ENCODE results near the gene GRM5.
"Not testable (repeated sequence)": the region's sequence is repeated elsewhere in the genome, so short reads cannot be mapped to it uniquely, and the experiment has no call there.

Gene GRM5

GRCh38 chr11:88535266-88535665 is 530.5 kb downstream of the GRM5 start:
- DNase-seq: no peak

DNA sequence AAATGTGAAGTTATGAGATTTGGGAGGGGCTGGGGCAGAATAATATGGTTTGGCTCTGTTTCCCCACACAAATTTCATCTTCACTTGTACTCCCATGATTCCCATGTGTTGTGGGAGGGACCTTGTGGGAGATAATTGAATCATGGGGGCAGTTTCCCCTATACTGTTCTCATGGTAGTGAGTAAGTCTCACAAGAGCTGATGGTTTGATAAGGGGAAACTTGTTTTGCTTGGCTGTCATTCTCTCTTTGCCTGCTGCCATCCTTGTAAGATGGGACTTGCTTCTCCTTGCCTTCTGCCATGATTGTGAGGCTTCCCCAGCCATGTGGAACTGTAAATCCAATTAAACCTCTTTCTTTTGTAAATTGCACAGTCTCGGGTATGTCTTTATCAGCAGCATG is 531.1 kb downstream of the GRM5 start:
- not testable (repeated sequence) for DNase-seq

DNA sequence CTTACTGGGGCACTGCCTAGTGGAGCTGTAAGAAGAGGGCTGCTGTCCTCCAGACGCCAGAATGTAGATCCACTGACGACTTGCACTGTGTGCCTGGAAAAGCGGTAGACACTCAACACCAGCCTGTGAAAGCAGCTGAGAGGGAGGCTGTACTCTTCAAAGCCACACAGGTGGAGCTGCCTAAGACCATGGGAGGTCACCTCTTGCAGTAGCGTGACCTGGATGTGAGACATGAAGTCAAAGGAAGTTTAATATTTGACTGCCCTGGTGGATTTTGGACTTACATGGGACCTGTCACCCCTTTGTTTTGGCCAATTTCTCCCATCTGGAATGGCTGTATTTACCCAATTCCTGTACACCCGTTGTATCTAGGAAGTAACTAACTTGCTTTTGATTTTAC is 531.6 kb downstream of the GRM5 start:
- DNase-seq: no peak

- DNase-seq: no peak
Measured at GRCh38 chr11:88533001-88533400, 532.8 kb downstream of the GRM5 start.

DNA sequence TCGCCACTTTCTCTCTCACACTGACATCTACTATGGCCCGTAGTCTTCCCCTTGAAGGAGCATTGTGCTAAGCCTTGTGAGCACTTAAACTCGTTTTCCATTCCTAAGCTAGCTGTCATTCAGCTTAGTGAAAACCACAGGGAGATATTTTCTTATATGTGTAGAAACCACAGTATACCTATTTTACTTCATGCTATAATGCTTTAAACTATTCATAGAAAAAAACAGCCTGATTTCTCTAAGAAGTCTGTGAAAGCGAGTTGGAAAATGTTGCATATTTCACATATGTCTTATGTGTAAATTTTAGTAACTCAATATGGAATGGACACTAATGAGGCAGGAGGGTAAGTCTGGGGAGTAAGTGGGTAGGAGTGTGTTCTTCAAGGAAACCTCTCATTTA is 534.0 kb downstream of the GRM5 start:
- DNase-seq: no peak

- DNase-seq: no peak
Measured at GRCh38 chr11:88529426-88529825, 536.4 kb downstream of the GRM5 start.

GRCh38 chr11:88523386-88524071 is 542.3 kb downstream of the GRM5 start:
- DNase-seq: no peak

- DNase-seq: no peak
Measured at GRCh38 chr11:88522624-88523385, 543.0 kb downstream of the GRM5 start.

GRCh38 chr11:88521799-88522201 is 544.0 kb downstream of the GRM5 start:
- DNase-seq: no peak

GRCh38 chr11:88521399-88521798 is 544.4 kb downstream of the GRM5 start:
- no peak for DNase-seq

GRCh38 chr11:88520391-88520790 is 545.4 kb downstream of the GRM5 start:
- no peak for DNase-seq

DNA sequence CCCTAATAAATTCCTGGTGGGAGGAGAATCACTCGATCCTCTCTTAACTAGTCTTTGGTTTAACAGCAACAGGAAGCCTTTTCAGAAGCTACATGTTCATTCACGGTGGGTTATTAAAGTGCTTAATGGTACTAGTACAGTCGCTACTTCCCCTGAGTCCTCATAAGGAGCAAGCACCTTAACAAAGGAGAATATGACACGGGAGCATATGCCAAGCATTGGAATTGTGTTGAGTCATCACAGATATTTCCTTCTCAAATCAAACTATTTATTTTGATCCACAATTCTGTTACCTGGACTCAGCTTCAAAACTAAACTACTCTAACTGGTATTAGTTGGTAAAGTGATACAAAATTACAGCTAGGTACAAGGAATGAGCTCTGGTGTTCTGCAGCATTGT is 550.8 kb downstream of the GRM5 start:
- no peak for DNase-seq

DNA sequence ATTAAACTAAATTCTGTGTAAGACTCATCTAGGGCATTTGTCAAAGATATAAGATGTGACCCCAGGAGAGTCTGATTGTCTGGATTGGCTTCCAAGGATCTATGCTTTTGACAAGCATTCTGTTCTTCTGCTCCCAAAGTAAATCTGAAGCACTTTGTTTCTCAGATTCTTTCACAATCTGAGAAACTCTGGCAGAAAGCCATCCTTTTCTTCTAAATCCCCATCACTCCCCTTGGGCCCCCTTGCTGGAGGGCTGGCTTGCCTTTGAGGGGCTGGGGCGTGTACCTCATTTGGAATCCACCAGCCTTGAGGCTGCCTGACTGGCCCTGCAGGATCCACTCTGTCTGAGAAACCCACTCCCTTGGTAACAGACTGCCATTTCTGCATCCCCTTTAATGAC is 554.8 kb downstream of the GRM5 start:
- DNase-seq: no peak

GRCh38 chr11:88508759-88509581 is 556.8 kb downstream of the GRM5 start:
- DNase-seq: no peak

DNA sequence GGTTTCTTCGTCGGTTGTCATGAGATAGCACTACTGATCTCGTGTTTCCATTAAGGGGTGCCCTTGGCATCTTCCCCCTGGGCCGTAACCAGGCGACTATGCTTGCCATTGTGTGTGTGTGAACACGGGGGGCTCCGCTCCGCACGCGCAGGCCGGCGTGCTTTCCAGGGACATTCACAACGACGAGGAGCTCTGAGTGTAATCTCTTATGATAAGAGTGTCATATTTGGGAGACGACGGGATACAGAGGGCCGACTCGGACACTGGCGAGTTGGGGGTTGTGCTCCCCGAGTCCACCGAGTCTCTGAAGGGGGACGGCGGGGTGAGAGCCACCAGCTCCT is 557.4 kb downstream of the GRM5 start:
- DNase-seq: no peak

DNA sequence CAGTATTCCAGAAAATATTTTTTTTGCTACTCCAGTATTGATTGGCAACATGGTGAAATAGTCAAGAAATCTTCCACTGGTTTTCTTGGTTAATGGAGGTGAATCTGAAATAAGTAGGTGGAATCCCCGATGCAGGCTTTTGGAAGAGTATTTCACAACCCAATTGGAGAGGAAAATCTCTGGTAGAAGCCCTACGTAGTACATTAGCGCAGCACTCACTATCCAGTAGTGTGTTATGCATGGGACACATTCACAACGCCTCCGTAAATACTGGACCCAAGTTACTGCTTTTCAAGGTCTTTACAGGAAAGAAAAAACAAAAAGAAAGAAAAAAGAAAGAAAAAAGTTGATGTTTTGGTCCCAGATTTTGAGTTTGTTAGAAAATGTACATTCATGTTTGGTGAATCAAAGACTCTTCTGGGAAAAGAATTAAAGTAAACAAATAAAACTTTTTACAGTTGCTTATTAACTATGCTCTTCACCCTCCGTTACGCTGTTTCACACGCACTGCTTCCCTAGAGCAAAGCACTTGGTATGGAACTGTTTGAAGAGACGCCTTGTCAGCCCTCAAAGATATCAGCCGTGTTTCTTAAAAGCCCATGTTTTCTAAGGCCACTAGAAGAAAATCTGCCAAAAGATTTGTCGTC is 557.9 kb downstream of the GRM5 start:
- DNase-seq: no peak

DNA sequence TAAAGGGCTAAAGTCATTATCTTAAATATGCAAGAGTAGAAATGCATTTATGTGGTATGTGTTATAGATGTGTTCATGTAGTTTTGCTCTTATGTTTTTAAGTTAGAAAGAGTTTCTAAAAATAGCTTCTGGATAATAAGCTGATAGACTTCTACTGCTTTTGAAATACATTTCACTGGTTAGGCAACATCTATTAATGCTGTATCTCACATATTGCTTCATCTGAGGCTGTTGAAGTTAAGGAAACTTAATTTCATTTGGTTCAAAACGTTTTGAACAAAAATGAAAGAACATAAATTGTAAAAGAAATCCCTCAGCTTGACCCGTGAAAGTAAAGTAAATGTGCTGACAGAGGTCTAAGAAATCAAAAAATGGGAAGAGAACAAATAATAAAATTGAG is 564.2 kb downstream of the GRM5 start:
- no peak for DNase-seq

DNA sequence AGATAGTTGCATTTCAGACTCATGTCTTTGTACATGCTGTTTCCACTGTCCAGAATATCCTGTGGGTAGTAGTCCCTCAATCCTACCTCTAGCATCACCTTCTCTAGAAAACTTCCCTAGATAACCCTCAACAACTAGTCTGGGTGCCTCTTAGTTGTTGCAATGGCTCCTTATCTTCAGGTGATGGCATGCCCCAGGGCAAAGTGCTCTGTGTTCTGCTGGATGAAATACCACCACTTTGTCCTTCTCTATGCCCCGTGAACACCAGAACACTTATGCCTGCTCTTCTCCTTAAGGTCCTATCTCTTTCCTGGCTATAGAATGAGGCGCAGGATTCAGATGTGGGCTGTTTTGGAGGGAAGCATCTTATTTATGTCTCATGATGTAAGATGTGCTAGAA is 569.9 kb downstream of the GRM5 start:
- DNase-seq: no peak

- DNase-seq: no peak
Measured at GRCh38 chr11:88494848-88495247, 570.9 kb downstream of the GRM5 start.

GRCh38 chr11:88491674-88492073 is 574.1 kb downstream of the GRM5 start:
- no peak for DNase-seq

DNA sequence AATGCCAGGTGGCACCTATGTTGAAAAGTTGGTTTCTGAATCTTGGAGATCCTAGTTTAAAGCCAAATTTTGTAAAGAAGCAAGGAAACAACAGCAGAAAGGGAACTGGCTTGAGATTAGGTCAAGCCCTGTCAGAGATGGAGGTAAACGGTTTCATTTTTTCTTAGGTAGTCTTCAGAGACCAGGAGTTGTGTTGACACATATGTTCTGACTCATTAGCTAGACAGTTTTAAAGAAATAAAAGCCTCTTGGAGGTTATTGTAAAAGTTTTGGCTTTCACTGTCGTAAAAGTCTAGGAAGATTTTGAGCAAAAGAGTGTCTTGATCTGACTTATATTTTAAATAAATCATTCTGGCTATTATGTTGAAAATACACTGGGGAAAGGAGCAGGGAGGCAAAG is 576.8 kb downstream of the GRM5 start:
- DNase-seq: no peak

GRCh38 chr11:88487646-88488045 is 578.1 kb downstream of the GRM5 start:
- no peak for DNase-seq

- peak; percentile 52 for DNase-seq
Measured at GRCh38 chr11:88484873-88485621, 580.7 kb downstream of the GRM5 start.
